Neural crest cell (in vitro differentiated cells): Measurements from ENCODE around the gene SSTR1. TPM values are rescaled to one million over a fixed set of nuclear protein-coding genes. Genes with fewer than 3 reads are reported as not detected.

Experiments
- DNase-seq: peaks from one replicate; pipeline ENCODE4 v3.0.0; 2021; ENCODE audit warnings: low read depth, mixed read lengths, low spot score
- H3K27ac Mint-ChIP-seq: one replicate; pipeline ENCODE4 v1.8.0; 2021; ENCODE audit warnings: mild to moderate bottlenecking, mixed read lengths; ENCODE audit not compliant: unreplicated experiment
- H3K27me3 Mint-ChIP-seq: 2 replicates; pipeline ENCODE4 v1.8.0; 2021; ENCODE audit warnings: low read depth, mild to moderate bottlenecking, mixed read lengths
- H3K36me3 Mint-ChIP-seq: 2 replicates; pipeline ENCODE4 v1.8.0; 2021; ENCODE audit warnings: low read depth, mild to moderate bottlenecking, mixed read lengths
- H3K4me1 Mint-ChIP-seq: 2 replicates; pipeline ENCODE4 v1.8.0; 2021; ENCODE audit warnings: mixed read lengths
- H3K4me3 Mint-ChIP-seq: one replicate; pipeline ENCODE4 v1.8.0; 2021; ENCODE audit warnings: mild to moderate bottlenecking, mixed read lengths
- H3K9me3 Mint-ChIP-seq: 2 replicates; pipeline ENCODE4 v1.8.0; 2021; ENCODE audit warnings: mixed read lengths
- total RNA-seq: library from RNA; stranded (reverse); gene quantifications from 2 replicates; pipeline ENCODE4 v1.2.1, GENCODE V29; 2021
- TF ChIP-seq, protein P1 (sequence below): fragments of 200-600 bp; sonication (generic); conservative IDR thresholded peaks from 2 replicates; pipeline ENCODE4 v1.5.0; 2021; ENCODE audit warnings: antibody characterized with exemption, mild to moderate bottlenecking

SSTR1 gene
- total RNA-seq, 1 donor from 2014 or later: not detected

DNA sequence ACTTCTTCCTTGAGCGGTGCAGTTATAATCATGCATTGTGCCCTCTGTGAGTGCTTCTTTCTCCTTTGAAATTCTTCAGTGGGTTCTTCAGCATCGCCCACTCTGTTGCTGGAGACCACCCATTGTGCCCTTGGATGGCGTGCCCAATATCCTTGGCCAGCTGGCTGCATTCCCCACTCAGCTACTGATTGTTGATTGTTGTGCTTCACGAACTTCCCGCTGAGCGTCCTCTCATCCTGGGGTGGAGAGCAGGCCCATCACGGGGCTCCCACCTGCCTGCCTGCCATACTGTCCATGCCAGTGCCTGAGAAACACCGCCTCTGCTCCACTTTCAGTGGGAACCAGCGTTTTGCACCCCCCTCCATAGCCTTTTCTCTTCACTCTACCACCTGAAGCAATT, 8.6 kb upstream of the SSTR1 start:
- no peak for DNase-seq
- Mint-ChIP-seq H3K27me3 (peaks cover 58% of the 10 kb centered on the region), H3K36me3 (peaks cover 3% of the 10 kb centered on the region), H3K4me3 (no peak overlapping the region), H3K4me1 (peaks cover 4% of the 10 kb centered on the region), H3K27ac (no peak overlapping the region), H3K9me3 (peaks cover 3% of the 10 kb centered on the region)
- TF ChIP-seq, protein P1, sequence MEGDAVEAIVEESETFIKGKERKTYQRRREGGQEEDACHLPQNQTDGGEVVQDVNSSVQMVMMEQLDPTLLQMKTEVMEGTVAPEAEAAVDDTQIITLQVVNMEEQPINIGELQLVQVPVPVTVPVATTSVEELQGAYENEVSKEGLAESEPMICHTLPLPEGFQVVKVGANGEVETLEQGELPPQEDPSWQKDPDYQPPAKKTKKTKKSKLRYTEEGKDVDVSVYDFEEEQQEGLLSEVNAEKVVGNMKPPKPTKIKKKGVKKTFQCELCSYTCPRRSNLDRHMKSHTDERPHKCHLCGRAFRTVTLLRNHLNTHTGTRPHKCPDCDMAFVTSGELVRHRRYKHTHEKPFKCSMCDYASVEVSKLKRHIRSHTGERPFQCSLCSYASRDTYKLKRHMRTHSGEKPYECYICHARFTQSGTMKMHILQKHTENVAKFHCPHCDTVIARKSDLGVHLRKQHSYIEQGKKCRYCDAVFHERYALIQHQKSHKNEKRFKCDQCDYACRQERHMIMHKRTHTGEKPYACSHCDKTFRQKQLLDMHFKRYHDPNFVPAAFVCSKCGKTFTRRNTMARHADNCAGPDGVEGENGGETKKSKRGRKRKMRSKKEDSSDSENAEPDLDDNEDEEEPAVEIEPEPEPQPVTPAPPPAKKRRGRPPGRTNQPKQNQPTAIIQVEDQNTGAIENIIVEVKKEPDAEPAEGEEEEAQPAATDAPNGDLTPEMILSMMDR: no peak

DNA sequence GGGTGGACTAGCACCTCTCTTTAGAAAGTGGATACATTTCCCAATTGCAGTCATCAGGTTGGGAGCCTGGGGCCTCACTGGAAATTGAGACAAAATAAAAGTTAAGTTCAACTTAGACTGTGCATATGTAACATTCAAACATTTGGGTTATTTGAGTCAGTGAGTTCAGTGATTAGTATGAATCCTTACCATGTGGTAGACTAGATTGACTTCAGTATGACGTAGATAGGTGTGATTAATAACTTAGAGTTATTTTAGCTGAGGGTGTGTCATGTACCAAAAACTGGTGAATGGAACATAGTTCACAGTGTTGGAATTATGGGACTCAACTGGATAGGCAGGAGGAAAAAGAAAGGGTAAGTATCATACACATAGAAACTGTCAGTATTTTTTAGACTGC, 8.0 kb upstream of the SSTR1 start:
- Mint-ChIP-seq H3K9me3 (peaks cover 3% of the 10 kb centered on the region), H3K27me3 (peaks cover 58% of the 10 kb centered on the region), H3K36me3 (no peaks in the 10 kb centered on the region), H3K4me1 (peaks cover 4% of the 10 kb centered on the region), H3K4me3 (no peak overlapping the region), H3K27ac (no peak overlapping the region)
- TF ChIP-seq, protein P1: no peak
- no peak for DNase-seq

DNA sequence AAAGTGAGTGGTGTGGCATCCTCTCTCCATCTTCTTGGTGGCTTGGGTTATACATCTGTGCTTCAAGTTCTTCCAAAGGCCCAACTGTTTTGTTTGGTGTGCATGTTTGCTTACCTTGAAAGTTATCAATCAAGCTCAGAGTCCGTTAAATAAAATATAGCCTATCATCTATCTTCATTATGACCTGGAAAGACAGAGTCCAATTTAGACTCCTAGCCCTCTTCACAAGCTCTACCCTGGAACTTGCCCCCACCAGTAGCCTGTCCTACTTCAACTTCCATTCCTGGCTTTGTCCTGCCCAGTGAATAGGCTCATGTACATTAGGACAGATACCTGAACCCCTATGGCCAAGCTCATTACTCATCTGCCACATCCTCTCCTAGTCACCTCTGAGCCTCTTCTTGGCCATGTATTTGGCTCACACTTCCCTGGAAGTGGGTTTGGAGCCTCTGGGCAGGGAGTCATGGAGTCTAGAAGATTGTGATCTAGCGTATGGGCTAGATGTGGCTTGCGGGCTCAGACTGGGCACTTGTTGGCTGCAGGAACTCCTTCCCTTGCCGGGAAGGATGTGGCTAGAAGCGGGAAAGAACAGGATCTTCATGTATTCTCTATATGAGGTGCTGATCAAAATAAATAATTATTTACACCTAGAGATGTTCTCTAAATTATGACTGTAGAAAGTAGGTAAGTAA, 6.4 kb upstream of the SSTR1 start:
- Mint-ChIP-seq H3K9me3 (peaks cover 5% of the 10 kb centered on the region), H3K27me3 (peaks cover 59% of the 10 kb centered on the region), H3K4me3 (no peak overlapping the region), H3K4me1 (peaks cover 4% of the 10 kb centered on the region), H3K27ac (no peak overlapping the region), H3K36me3 (no peaks in the 10 kb centered on the region)
- DNase-seq: no peak
- TF ChIP-seq, protein P1: no peak

DNA sequence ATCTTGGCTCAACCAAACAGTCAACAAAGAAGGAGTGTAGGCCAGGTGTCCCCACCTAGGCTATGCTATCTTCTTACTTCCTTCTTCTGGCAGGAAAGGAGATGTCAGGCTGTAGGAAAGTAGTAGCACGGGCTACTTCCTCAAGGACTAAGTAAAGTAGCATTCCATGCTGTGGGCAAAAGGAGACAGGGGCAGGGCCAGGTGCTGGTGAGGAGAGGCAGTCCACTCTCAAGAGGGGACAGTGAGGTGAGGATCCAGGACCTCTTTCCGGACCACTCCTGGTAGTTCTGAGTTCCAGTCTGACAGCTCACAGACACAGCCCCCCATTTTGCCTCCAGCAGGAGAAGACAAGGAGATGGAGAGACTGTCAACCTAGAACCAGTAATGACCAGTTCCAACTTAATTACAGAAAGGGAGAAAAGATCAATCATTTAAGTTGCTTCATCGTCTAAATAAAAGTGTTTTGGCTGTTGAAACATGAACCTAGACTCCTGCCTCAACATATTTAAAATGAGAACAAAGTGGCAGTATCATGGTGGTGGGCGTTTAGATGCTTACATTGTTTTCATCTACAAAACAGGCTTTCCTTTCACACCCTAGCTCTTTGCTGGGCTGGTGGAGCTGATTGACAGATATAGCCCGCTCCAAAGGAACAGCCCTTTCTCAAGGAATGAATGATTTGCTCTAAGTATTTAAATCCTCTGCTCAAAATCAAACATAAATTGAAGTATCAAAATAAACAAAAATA, 5.1 kb upstream of the SSTR1 start:
- no peak for DNase-seq
- Mint-ChIP-seq H3K36me3 (no peaks in the 10 kb centered on the region), H3K4me1 (peaks cover 5% of the 10 kb centered on the region), H3K9me3 (peaks cover 5% of the 10 kb centered on the region), H3K27ac (peak overlapping the region; percentile 68), H3K4me3 (no peak overlapping the region), H3K27me3 (peaks cover 65% of the 10 kb centered on the region)
- TF ChIP-seq, protein P1: no peak

DNA sequence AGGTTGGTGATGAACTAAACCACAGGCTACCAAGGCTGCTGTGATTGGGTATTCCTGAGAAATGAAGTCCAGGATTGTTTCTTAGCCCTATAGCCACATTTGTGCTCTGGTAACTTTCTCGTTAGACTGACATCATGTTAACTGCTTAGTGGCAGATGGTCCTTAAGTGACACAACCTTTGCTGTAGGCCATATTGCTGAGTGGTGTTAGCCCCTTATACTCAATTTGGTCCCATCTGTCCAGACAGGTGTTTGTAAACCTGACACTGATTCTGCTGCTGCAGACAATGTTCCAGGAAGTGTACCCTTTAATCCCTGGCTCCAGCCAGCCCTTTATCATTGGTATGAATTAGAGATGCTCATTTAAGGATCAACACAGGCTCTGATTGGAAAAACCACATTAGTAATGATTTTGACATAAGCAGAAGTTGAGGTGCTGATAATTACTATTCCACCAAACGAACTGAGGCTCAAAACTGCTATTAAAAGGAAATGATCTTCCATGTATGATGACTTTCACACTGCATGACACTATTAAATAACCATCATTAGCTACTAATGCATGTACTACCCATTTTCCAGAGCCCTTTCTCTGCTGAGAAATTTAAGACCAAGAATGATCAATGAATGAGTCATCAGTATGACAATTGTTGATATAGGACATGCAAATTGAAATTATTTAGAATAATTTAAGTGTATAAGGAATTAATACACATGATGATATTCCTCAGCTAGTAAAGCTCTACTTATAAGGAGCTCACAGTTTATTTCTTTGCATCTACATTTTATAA, 3.6 kb upstream of the SSTR1 start:
- Mint-ChIP-seq H3K27ac (no peak overlapping the region), H3K4me1 (peaks cover 17% of the 10 kb centered on the region)

More for the DNA sequence above, 3.6 kb upstream of the SSTR1 start:
- no peaks in the 10 kb centered on the region for H3K36me3 Mint-ChIP-seq
- peaks cover 73% of the 10 kb centered on the region for H3K27me3 Mint-ChIP-seq
- no peak for DNase-seq
- TF ChIP-seq, protein P1: no peak
- peaks cover 5% of the 10 kb centered on the region for H3K9me3 Mint-ChIP-seq
- H3K4me3 Mint-ChIP-seq: no peak overlapping the region
